Measurements from ENCODE around the gene PLEKHH1.
"Not testable (repeated sequence)": the region's sequence is repeated elsewhere in the genome, so short reads cannot be mapped to it uniquely, and the experiment has no call there.

The PLEKHH1 gene

DNA sequence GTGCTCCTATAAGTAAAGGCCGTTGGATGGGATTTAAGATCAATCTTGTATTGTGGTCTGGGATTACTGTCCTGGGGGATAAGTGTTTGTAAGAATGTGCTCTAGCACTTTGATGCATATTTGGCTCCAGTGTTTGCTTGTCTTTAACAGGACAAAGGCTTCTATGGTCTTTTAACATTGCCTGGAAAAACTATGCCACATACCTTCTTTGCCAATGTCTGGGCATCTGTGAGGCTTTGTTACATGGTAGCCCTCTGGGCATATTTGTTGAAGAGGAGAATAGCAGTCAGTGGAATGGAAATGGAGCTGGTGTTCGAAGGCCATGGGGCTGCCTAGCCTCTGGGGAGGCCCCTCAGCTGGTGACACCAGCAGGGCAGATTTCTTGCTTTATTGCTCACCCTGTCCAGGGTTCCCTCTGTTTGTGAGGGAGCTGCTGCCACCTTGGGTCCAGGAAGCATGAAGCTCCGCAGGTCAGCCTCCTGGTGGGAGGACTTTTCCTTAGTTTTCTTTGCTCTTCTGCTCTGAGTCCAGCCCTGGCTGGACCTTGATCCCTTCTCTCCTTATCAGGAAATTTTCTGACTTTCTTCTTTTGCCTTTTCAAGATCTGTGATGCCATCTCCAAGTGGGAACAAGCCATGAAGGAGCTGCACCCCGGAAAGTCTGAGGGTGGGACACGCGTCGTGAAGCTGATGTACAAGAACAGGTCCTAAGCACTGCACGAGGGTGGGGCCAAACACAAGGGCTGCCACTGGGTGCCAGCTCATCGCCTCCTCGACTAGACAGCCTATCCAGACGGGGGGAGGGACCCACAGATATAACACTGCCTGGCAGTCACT, 47.5 kb downstream of the PLEKHH1 start:
- DNase-seq (ENCODE audit: low read depth, low spot score) = no peak

DNA sequence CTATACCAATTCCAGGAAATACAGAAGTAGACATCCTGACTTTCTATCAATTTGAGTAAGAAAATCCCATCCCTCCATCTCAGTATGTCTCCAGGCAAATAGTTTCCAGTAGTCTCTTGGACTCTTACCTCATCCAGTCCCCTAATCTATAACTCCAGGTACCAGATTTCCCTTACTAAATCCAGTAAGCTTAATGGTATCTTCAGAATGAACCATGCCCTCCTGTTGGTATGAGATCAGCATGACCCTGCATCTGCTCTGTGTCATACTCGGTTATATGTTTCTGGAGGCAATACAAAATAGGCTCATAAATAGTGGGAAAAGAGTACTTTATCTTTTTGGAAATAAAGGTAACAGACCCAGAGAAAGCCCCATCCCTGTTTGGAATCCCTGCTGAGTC, 48.6 kb downstream of the PLEKHH1 start:
- DNase-seq (ENCODE audit: low read depth, low spot score) = no peak

DNA sequence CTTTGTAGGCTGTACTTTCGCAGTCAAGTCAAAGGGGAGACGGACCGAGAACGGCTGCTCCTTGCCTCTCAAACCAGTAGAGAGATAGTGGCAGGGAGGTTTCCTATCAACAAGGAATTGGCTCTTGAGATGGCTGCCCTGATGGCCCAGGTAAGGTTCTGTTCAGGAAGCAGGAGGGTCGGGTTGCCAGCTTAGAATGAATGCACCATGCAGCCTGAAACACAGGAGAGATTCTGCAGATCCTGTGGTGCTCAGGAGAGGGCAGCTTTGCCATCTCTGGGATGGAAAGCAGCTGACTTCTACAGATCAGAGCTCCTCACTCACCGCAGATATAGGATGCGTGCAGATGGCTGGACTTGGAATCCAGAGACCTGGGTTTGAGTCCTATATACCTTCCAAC, 49.0 kb downstream of the PLEKHH1 start:
- DNase-seq (ENCODE audit: low read depth, low spot score) = no peak

DNA sequence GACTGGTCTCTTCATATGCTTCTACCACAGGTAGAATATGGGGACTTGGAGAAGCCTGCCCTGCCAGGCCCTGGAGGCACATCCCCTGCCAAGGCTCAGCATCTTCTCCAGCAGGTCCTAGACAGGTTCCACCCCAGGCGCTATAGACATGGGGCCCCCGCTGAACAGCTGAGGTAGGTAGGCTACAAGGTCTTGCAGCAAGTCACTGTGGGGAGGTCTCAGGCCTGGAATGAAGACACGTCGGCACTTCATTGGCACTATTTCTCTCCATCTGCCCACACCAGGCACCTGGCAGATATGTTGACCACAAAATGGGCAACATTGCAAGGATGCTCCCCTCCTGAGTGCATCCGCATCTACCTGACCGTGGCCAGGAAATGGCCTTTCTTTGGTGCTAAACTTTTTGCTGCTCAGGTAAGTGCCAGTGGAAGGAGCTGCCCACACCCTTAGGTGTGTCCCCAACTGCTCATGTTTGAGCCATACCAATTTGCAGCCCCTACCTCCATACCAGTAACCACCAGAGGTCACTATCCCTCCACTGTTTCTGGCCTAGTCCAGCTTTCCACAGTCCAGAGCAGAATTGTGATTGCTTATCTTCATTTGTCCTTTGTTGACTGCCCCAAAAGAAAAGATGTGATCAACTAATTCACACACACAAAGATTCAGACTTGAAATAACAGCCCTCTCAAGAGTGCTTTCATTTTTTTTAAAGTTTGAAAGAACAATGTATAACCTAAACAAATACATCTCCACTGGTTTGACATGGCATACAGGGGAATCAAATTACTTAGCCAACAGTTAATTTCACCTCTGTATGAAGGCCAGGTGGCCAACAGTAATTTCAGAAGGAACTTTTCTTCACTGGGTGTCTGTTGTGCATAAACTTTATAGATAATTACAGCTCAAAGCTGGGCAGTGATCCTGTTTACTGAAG, 50.9 kb downstream of the PLEKHH1 start:
- peak; percentile 57 for DNase-seq (ENCODE audit: low read depth, low spot score)

DNA sequence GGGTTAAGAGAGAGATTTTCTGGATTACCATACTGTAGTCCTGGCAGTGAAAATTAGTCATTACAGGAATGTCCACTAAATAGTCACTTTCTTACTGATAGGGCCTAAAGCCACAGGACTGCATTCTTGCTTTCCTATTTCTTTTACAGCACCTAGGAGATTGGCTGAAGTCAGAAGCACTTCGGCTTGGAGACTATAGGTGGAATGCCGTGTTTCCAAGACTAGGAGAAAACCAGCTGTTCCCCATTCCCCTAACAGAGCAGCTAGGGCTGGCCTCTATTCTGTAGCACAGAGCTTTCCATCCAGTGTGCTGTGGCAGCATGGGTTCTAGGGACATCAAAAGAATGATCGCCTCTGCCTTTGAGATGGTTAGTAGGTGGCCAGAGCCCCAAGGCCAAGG, 51.9 kb downstream of the PLEKHH1 start:
- no peak for DNase-seq (ENCODE audit: low read depth, low spot score)

DNA sequence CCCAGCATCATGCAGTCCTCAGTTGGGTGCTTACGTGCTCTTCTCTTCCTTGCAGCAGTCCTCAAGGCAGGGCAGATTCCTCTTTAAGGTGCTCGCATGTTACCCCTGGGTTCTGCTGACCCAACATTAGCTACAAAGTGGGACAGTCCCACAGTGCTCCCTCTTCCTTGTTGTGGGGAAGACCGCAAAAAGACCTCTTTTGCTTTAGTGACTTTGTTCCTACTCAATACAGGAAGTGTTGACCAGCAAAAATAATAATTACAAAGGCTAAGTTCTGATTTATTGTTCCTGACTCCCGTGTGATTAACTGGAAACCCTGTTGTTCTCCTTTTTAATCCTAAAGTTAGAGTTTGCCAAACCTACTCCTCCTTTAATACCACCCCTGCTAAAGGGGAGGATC, 53.3 kb downstream of the PLEKHH1 start:
- DNase-seq (ENCODE audit: low read depth, low spot score) = no peak

DNA sequence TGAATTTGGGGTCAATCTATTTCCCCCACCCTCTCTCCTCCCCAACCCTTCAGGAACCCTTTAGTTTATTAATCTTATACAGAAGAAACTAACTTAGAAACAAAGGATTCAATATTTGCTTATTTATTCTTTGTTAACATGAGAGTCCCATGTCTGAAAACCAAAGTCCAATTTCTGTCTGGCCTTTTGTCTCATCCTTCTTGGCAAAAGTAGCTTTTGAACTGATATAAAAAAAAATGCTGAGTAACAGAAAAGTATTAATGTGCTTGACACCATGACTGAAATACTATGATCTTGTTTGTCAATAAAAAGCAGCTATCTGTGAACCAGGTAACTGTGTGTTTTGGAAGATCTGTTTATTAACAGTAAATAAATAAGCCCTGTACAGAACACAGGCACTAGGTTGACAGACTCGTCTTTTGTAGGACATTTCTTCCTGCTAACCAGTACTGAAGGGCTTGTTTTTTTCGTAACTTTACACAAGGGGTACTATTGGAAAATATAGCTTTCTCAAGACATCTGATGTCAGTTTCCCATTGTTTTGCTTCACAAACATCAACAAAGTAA, 56.2 kb downstream of the PLEKHH1 start:
- DNase-seq (ENCODE audit: low read depth, low spot score) = no peak

DNA sequence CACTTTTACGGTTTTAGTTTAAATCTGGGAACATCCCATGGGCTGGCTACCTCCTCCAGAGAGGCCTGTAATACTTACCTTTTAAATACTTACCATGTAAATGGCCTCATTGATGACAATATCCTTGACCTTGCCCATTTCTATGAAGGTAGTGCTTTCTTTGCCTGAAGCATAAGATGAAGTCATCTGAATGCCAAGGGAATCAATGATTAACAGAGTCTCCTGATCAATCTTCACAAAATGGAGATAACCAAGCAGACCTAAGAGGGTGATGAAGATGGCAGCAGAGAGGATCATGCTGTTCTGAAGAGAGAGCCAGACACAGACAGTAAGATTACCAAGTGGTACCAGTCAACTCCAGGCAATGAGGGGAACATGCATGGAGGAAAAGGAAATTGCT, 60.6 kb downstream of the PLEKHH1 start:
- DNase-seq (ENCODE audit: low read depth, low spot score) = not testable (repeated sequence)

DNA sequence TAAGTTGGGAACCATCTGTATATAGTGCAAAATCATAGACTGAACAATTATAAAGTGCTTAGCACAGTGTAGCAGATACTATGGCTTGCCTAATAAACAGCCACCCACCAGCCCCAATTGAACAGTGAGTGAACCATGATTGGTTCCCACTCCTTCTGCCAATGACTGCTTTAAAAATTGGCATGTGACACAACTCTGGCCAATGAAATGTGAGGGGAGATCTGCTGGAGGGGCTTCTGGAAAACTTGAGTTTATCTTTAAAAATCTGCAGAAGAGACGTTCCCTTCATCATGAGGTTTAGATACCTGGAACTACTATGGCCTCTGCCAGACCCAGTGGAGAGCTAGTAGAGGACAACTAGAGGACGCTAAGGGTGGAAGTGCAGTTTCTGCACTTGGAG, 62.3 kb downstream of the PLEKHH1 start:
- no peak for DNase-seq (ENCODE audit: low read depth, low spot score)

DNA sequence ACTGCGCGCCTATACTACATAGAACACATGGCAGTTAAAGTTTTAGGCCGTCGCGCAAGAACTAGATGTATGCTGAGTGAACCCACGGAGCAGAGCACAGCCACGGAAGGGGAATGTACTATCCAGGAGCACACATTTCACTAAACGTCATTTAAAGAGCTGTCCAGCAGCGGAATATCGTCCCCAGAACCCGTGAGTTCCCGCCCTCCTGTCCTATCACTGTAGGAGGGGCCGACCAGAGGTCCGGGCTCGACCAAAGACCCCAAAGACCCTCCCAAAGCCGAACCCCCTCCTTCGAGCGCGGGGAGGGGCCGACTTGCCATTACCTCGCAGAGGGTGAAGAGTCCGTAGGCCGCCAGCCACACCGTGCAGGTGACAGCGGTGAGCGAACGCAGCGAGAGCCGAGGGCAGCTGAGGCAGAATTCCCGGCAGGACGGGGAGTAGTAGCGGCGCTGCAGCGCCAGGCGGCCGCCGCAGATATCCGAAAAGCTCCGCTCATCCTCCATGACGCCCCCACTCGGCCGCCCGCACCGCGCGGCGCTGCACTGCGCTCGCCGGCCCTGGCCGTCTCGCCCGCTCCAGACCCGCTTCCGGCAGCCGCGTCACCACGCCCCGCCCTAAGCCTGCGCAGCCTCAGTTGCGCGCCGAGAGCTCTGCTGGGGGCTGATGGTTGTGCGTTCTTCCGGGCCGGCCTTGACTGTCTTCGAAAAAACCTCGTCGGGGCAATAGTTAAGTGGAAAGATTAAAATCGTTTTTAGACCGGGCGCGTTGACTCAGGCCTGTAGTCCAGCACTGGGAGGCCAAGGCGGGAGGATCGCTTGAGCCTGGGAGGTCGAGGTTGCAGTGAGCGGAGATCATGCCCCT, 66.8 kb downstream of the PLEKHH1 start, which contains the start of gene PIGH:
TSS of gene PIGH (minus strand) at position 571 of the 864 bp plus-strand sequence. CDS start at position 506, 65 bp downstream.
- peak; percentile 97 for DNase-seq (ENCODE audit: low read depth, low spot score)

DNA sequence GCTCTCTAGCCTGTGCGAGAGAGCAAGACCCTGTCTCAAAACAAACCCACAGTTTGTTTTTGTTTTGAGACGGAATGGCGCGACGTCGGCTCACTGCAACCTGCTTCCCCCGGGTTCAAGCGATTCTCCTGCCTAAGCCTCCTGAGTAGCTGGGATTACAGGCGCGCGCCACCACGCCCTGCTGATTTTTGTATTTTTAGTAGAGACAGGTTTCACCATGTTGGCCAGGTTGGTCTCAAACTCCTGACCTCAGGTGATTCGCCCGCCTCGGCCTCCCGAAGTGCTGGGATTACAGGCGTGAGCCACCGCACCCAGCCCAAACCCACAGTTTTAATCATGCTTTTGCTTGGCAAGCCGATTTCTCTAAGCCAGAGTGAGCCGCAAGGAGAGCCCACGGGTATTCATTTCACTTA, 67.5 kb downstream of the PLEKHH1 start:
- DNase-seq (ENCODE audit: low read depth, low spot score) = not testable (repeated sequence)

DNA sequence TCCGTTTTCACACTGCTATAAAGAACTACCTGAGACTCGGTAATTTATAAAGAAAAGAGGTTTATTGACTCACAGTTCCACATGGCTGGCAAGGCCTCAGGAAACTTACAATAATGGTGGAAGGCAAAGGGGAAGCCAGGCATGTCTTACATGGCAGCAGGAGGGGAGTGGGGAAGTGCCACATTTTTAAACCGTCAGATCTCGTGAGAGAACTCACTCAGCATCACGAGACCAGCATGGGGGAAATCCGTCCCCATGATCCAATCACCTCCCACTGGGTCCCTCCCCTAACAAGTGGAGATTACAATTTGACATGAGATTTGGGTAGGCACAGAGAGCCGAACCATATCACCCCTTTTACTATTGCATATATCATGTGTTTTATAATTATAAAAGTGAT, 69.0 kb downstream of the PLEKHH1 start:
- no peak for DNase-seq (ENCODE audit: low read depth, low spot score)

DNA sequence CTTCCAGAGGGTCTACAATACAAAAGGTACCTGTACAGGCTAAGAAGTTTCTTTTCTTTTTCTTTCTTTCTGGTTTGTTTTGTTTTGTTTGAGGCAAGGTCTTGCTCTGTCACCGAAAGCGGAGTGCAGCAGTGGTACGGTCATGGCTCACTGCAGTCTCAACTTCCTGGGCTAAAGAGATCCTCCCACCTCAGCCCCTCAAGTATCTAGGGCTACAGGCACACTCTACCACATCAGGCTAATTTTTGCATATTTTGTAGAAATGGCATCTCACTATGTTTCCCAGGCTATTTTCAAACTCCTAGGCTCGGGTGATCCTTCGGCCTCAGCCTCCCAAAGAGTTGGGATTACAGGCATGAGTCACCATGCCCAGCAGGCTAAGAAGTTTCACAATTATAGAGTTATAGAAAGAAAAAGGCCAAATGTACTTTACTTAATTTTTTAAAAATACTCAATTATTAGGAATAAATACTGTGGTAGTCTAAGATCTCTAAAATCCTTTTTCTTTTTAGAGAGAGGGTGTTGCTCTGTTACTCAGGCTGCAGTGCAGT, 70.0 kb downstream of the PLEKHH1 start:
- no peak for DNase-seq (ENCODE audit: low read depth, low spot score)

DNA sequence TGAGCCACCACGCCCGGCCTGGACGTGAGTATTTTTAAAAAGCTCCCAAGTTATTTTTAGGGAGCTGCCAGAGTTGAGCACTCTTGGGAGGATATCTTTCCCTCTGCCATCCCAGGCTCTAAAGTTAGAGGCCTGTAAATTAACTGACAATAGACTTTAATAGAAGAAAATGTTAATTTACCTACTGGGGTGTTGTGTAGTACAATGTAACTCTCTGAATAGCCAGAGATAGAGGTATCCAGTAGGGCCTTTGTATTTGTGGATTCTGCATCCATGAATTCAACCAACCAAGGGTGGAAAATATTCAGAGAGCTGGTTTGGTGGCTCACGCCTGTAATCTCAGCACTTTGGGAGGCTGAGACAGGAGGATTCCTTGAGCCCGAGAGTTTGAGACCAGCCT, 74.6 kb downstream of the PLEKHH1 start:
- no peak for DNase-seq (ENCODE audit: low read depth, low spot score)

DNA sequence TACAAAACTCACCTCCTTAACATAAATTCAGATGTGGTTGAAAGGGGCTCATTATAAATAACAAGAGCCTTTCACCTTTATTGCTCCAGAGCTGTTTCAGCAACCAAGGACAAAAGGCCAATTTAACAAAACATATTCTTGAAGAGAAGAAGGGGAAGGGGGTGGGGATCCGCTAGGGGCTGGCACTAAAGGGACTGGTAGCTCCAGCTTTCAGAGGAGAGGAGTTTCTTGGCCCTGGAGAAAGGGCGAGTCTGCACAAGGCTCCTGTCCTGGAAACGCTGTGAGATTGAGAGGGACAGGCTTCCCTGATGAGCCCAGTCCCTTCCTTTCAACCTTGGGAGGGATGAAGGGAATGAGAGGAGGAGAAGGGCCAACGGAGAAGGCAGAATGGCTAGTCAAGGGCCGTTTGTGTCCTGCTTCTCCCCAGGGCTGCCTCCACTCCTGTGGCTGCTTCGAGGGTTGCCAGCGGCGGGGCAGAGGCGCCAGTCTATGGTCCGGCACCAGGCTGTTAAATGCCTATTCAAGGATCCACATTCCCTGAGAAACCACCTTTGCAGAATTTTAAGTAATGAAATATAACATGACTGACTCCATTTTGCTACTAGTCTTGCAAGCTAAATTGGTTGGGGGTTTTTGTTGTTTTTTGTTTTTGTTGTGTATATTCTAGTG, 76.7 kb downstream of the PLEKHH1 start:
- no peak for DNase-seq (ENCODE audit: low read depth, low spot score)

DNA sequence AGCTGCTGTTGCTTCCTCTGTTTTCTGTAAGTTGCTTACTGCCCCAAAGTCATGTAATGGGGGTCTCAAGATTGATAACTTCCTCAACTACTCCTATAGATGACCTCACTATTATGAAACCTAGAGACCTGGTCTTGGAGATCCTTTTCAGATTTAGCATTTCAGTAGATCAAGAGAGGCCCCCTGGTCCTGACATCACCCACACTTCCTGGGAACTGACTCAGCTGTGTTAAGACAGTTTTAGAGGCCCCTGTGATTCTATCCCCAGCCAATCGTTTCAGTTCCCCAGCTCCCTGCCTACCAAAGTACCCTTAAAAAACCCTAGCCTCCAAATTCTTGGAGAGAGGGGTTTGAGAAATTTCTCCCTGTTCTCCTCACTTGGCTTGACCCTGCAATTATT, 77.4 kb downstream of the PLEKHH1 start:
- DNase-seq (ENCODE audit: low read depth, low spot score) = no peak

DNA sequence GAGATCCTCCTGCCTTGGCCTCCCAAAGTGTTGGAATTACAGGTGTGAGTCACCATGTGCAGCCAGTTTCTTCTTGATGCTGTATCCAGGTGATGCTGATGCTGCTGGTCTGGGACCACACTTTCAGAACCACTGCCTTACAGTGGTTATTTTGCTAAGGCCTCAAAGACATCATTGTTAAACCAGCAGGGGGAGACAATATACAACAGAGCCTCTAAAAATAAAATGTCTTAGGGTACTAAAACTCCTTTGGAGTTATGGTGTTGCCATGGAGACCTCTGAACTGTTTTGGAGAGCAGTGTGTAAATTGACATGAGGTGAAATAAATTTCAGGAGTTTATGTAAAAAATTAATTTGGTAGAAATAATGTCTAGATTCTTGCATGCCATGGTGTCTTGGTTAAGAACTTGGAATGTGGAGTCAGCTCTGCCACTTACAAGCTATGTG, 85.5 kb downstream of the PLEKHH1 start:
- DNase-seq (ENCODE audit: low read depth, low spot score) = peak; percentile 43

DNA sequence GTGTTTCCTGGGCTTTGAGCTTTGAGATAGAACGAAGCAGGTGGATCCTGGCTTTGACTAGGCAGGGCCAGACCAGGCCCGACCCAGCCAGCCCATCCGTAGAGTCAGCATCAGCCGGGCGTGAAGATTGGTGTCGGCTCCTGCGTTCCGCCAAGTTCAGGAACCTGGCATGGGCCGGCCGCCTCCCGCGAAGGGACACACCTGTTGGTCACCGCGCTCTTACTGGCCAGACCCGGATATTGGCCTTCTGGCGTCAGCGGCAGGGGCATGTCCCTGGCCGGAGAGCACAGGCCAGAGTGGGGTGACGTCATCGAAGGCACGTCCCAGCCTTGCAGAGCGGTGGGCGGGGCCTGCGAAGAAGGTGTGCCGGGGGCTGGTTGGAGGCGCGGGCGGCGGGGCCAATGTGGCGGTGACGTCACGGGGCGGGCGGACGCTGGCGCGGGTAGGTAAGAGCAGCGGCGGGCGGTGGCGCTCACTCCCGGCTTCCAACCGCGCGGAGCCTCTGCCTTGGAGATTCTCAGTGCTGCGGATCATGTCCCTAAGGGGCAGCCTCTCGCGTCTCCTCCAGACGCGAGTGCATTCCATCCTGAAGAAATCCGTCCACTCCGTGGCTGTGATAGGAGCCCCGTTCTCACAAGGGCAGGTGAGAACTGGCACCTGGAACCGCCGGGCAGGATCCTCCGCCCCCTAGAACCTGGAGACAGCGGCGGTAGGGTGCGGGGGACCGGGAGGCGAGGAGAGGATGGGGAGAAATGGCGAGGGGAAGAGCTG, 86.5 kb downstream of the PLEKHH1 start, which contains the start of gene ARG2:
TSS of gene ARG2 (plus strand) at position 475 of the 771 bp plus-strand sequence. CDS start at position 533, 58 bp downstream.
- peak; percentile 98 for DNase-seq (ENCODE audit: low read depth, low spot score)

DNA sequence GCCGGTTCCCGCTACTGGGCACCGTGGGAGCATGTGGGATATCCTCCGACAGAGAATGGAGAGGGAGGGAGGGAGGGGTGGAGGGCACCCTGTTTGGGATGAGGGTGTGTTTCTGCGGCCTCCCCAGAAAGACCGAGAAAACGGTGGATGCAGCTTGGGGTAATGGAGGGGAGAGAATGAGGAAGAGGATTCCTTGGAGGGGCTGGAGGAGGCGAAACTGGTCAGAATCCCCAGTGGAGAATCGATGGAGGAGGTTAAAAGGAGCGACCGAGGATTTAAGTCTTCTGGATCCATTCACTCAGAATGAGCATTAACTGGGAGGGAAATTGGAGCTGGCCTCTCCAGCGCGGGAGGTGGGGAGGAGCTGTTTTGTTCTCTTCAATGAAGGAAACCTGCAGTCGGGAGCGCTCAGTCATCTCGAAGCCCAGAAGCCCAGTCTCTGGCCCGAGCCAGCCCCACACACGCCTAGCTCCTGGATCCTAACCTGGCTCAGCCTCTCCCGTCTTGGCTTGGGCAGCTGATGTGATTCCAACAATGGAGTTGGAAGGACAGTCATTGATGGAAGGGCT, 87.2 kb downstream of the PLEKHH1 start:
- peak; percentile 73 for DNase-seq (ENCODE audit: low read depth, low spot score)

Measured in ELF-1 (cell line).